HepG2 (cell line): ENCODE measurements around the gene AVPR2. TPM values are rescaled to one million over a fixed set of nuclear protein-coding genes. Genes with fewer than 3 reads are reported as not detected.

ENCODE experiments used
- AHR ChIP-seq: IDR thresholded peaks from 2 replicates; pipeline ENCODE4 v1.6.1; 2018; ENCODE audit warnings: missing genetic modification reagents, missing compliant biosample characterization
- GABPA ChIP-seq, 2 experiments: IDR thresholded peaks; 2 replicates each; pipeline ENCODE4 v1.6.1; 2011 to 2016; ENCODE audit warnings: low read depth in 2 of 2, low read length in 1 of 2, missing biosample characterization in 1 of 2, missing genetic modification characterization in 1 of 2
- IKZF4 ChIP-seq: sonication (generic); formaldehyde crosslinking; IDR thresholded peaks from 2 replicates; pipeline ENCODE4 v1.5.1; 2020; ENCODE audit warnings: borderline replicate concordance, mild to moderate bottlenecking, low read depth, missing genetic modification reagents; ENCODE audit errors: not compliant biosample characterization
- NFE2 ChIP-seq: sonication (generic); formaldehyde crosslinking; IDR thresholded peaks from 2 replicates; pipeline ENCODE4 v1.4.0; 2020; ENCODE audit warnings: missing genetic modification reagents
- NRL ChIP-seq: sonication (generic); formaldehyde crosslinking; IDR thresholded peaks from 2 replicates; pipeline ENCODE4 v1.5.0; 2020; ENCODE audit warnings: missing genetic modification reagents, mild to moderate bottlenecking, moderate library complexity, borderline replicate concordance
- PCBP1 ChIP-seq: fragments of 200-400 bp; formaldehyde crosslinking; IDR thresholded peaks from 2 replicates; pipeline ENCODE4 v1.6.1; 2017; ENCODE audit warnings: mild to moderate bottlenecking, low read depth, low read length, borderline replicate concordance
- RCOR2 ChIP-seq: IDR thresholded peaks from 2 replicates; pipeline ENCODE4 v1.6.1; 2016; ENCODE audit warnings: missing biosample characterization, missing genetic modification reagents
- SP2 ChIP-seq: sonication (generic); formaldehyde crosslinking; IDR thresholded peaks from 2 replicates; pipeline ENCODE4 v1.5.1; 2020; ENCODE audit warnings: mild to moderate bottlenecking, missing genetic modification reagents
- STAT5B ChIP-seq: sonication (generic); formaldehyde crosslinking; IDR thresholded peaks from 2 replicates; pipeline ENCODE4 v1.4.0; 2020; ENCODE audit warnings: missing genetic modification reagents
- U2AF1 ChIP-seq: fragments of 200-400 bp; formaldehyde crosslinking; optimal IDR thresholded peaks from 2 replicates; pipeline ENCODE3; 2017; ENCODE audit warnings: mild to moderate bottlenecking, low read depth, low read length
- ZBTB1 ChIP-seq: sonication (generic); formaldehyde crosslinking; IDR thresholded peaks from 2 replicates; pipeline ENCODE4 v1.4.0; 2020; ENCODE audit warnings: missing genetic modification reagents, borderline replicate concordance
- ZIK1 ChIP-seq: sonication (generic); formaldehyde crosslinking; IDR thresholded peaks from 2 replicates; pipeline ENCODE4 v1.5.0; 2020; ENCODE audit warnings: mild to moderate bottlenecking, low read depth, missing genetic modification reagents, borderline replicate concordance
- ZNF160 ChIP-seq: sonication (generic); formaldehyde crosslinking; IDR thresholded peaks from 2 replicates; pipeline ENCODE4 v1.8.0; 2022; ENCODE audit warnings: mild to moderate bottlenecking, inconsistent platforms, missing genetic modification reagents
- ZNF17 ChIP-seq: sonication (generic); formaldehyde crosslinking; IDR thresholded peaks from 2 replicates; pipeline ENCODE4 v1.5.0; 2020; ENCODE audit warnings: mild to moderate bottlenecking, missing genetic modification reagents
- ZNF207 ChIP-seq: fragments of 450-650 bp; IDR thresholded peaks from 2 replicates; pipeline ENCODE4 v1.6.1; 2016; ENCODE audit warnings: antibody characterized with exemption, borderline replicate concordance
- ZNF572 ChIP-seq: sonication (generic); formaldehyde crosslinking; IDR thresholded peaks from 2 replicates; pipeline ENCODE4 v1.5.1; 2020; ENCODE audit warnings: mild to moderate bottlenecking, missing genetic modification reagents
- ZNF746 ChIP-seq: sonication (generic); formaldehyde crosslinking; IDR thresholded peaks from 2 replicates; pipeline ENCODE4 v1.8.0; 2022; ENCODE audit warnings: mild to moderate bottlenecking, missing genetic modification reagents
- ZNF883 ChIP-seq: sonication (generic); formaldehyde crosslinking; IDR thresholded peaks from 2 replicates; pipeline ENCODE4 v1.5.1; 2020; ENCODE audit warnings: mild to moderate bottlenecking, missing genetic modification reagents; ENCODE audit errors: not compliant biosample characterization
- ZSCAN9 ChIP-seq: IDR thresholded peaks from 2 replicates; pipeline ENCODE4 v1.6.1; 2016; ENCODE audit warnings: borderline replicate concordance
- polyA plus RNA-seq, 8 experiments: library from polyadenylated mRNA; depleted of rRNA in 3 of 8; stranded (reverse) in 7 of 8; unstranded in 1 of 8; fragments of >200 nt; fragmentation: Illumina TruSeq in 4 of 8; extraction: Trizol in 4 of 8; gene quantifications; 2 replicates each; pipeline versions ENCODE4 v1.2.1 to v1.2.3, GENCODE V29; 2011 to 2016; ENCODE audit warnings: low read depth in 4 of 8, missing spikeins in 1 of 8, mixed read lengths in 1 of 8; ENCODE audit not compliant: insufficient read depth in 1 of 8
- total RNA-seq, 5 experiments: library from RNA; depleted of rRNA; stranded (reverse); fragments of >200 nt; fragmentation: Illumina TruSeq; extraction: Trizol; gene quantifications; 2 replicates each; pipeline ENCODE4 v1.2.3, GENCODE V29; 2016; ENCODE audit warnings: low read depth in 1 of 5
- TF ChIP-seq, protein P1 (sequence below): sonication (generic); formaldehyde crosslinking; IDR thresholded peaks from 2 replicates; pipeline ENCODE4 v1.4.0; 2020; ENCODE audit warnings: missing genetic modification reagents
- TF ChIP-seq, protein P2 (sequence below): sonication (generic); formaldehyde crosslinking; IDR thresholded peaks from 2 replicates; pipeline ENCODE4 v1.5.0; 2020; ENCODE audit warnings: missing genetic modification reagents
- TF ChIP-seq, protein P3 (sequence below): sonication (generic); formaldehyde crosslinking; conservative IDR thresholded peaks from 2 replicates; pipeline ENCODE4 v1.8.0; 2022; ENCODE audit warnings: mild to moderate bottlenecking, moderate library complexity, missing genetic modification reagents
- TF ChIP-seq, protein P4 (sequence below): sonication (generic); formaldehyde crosslinking; IDR thresholded peaks from 2 replicates; pipeline ENCODE4 v1.4.0; 2020; ENCODE audit warnings: missing genetic modification reagents

Gene AVPR2
- total and polyA plus RNA-seq, 2 of the 13 experiments (the other 11 are each of a cell fraction or from before 2014, with no cell fraction given): not detected

DNA sequence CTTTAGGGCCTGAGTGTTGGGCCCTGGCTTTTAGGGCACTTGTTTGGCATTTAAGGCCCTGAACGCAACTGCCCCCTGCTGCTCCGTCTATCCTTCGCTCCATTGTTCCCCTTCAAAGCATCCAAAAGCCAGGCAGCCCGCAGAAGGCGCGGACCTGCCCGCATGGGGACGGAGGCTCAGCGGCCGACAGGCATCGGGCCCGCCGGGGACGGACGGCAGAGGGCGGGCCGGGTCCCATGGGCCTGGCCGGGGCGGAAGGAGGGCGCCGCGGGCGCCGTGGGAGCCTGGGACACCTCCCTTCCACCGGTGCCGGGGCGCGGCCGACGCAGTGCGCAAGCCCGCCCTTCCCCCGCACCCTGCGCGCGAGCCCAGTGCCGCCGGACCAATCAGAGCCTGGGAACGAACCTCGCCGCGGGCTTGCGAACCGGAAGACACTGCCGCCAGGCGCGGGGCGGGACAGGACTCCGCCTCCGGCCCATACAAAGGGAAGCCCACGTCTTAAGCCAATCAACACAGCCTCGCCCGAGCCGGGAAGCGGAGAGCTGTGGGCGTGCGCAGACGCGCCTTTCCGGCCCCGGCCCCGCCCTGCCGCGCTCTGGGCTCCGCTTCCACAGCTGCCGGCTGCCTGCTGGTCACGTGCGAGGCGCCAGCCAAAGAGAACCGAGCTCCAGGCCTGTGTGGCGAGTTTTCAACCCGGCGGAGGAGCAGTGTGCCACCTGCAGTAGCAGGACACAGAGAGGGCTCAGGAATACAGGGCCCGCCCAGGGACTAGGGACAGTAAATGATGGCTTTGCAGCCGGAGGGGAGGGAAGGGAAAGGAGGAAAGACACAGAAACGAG is 23.7 kb downstream of the AVPR2 start (continued):
- TF ChIP-seq, protein P1, sequence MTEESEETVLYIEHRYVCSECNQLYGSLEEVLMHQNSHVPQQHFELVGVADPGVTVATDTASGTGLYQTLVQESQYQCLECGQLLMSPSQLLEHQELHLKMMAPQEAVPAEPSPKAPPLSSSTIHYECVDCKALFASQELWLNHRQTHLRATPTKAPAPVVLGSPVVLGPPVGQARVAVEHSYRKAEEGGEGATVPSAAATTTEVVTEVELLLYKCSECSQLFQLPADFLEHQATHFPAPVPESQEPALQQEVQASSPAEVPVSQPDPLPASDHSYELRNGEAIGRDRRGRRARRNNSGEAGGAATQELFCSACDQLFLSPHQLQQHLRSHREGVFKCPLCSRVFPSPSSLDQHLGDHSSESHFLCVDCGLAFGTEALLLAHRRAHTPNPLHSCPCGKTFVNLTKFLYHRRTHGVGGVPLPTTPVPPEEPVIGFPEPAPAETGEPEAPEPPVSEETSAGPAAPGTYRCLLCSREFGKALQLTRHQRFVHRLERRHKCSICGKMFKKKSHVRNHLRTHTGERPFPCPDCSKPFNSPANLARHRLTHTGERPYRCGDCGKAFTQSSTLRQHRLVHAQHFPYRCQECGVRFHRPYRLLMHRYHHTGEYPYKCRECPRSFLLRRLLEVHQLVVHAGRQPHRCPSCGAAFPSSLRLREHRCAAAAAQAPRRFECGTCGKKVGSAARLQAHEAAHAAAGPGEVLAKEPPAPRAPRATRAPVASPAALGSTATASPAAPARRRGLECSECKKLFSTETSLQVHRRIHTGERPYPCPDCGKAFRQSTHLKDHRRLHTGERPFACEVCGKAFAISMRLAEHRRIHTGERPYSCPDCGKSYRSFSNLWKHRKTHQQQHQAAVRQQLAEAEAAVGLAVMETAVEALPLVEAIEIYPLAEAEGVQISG (CRISPR knock-in tag): peak; percentile 56
- TF ChIP-seq ZNF746 (CRISPR knock-in tag): no peak; the same call in 1 of the 2 replicates
- TF ChIP-seq AHR (CRISPR knock-in tag): no peak
- TF ChIP-seq ZIK1 (CRISPR knock-in tag): 0 out of 2 replicates have a peak, but pooled peaks have one; percentile 47
- no peak for TF ChIP-seq ZSCAN9 (CRISPR knock-in tag)
- no peak for TF ChIP-seq ZBTB1 (CRISPR knock-in tag)
- TF ChIP-seq STAT5B (CRISPR knock-in tag): no peak
- TF ChIP-seq ZNF17 (CRISPR knock-in tag): no peak
- peak; percentile 76 for TF ChIP-seq SP2 (CRISPR knock-in tag)
- TF ChIP-seq PCBP1: no peak
- no peak for TF ChIP-seq NRL (CRISPR knock-in tag)
- TF ChIP-seq, protein P2, sequence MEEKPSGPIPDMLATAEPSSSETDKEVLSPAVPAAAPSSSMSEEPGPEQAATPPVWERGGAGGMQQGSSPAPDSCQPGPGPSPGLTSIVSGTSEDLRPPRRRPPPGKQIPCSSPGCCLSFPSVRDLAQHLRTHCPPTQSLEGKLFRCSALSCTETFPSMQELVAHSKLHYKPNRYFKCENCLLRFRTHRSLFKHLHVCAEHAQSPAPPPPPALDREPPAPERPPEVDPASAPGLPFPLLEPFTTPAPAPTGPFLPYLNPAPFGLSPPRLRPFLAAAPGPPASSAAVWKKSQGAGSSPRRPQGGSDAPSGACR (CRISPR knock-in tag): no peak
- TF ChIP-seq NFE2 (CRISPR knock-in tag): no peak
- TF ChIP-seq, protein P3, sequence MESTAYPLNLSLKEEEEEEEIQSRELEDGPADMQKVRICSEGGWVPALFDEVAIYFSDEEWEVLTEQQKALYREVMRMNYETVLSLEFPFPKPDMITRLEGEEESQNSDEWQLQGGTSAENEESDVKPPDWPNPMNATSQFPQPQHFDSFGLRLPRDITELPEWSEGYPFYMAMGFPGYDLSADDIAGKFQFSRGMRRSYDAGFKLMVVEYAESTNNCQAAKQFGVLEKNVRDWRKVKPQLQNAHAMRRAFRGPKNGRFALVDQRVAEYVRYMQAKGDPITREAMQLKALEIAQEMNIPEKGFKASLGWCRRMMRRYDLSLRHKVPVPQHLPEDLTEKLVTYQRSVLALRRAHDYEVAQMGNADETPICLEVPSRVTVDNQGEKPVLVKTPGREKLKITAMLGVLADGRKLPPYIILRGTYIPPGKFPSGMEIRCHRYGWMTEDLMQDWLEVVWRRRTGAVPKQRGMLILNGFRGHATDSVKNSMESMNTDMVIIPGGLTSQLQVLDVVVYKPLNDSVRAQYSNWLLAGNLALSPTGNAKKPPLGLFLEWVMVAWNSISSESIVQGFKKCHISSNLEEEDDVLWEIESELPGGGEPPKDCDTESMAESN (CRISPR knock-in tag): peak; percentile 61; the same call in 1 of the 2 replicates
- TF ChIP-seq U2AF1: no peak
- no peak for TF ChIP-seq GABPA (IDR thresholded peaks at IDR 0.05; ENCODE audit: low read depth, low read length)
- TF ChIP-seq GABPA (CRISPR knock-in tag; IDR thresholded peaks at IDR 0.05; ENCODE audit: low read depth): peak; percentile 83
- TF ChIP-seq IKZF4 (CRISPR knock-in tag): no peak
- no peak for TF ChIP-seq ZNF572 (CRISPR knock-in tag)
- no peak for TF ChIP-seq ZNF160 (CRISPR knock-in tag)
- no peak for TF ChIP-seq RCOR2
- no peak for TF ChIP-seq ZNF883 (CRISPR knock-in tag)
- TF ChIP-seq, protein P4, sequence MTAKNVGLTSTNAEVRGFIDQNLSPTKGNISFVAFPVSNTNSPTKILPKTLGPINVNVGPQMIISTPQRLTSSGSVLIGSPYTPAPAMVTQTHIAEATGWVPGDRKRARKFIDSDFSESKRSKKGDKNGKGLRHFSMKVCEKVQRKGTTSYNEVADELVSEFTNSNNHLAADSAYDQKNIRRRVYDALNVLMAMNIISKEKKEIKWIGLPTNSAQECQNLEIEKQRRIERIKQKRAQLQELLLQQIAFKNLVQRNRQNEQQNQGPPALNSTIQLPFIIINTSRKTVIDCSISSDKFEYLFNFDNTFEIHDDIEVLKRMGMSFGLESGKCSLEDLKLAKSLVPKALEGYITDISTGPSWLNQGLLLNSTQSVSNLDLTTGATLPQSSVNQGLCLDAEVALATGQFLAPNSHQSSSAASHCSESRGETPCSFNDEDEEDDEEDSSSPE (CRISPR knock-in tag): peak; percentile 80
- no peak for TF ChIP-seq ZNF207
